Immature natural killer cell (primary cell): ENCODE data around the gene ZNF101. TPM values are rescaled to one million over a fixed set of nuclear protein-coding genes. Genes with fewer than 3 reads are reported as not detected.
"Not testable (repeated sequence)": the region's sequence is repeated elsewhere in the genome, so short reads cannot be mapped to it uniquely, and the experiment has no call there.

Source experiments
- DNase-seq, 3 donors: peaks; one replicate each; pipeline ENCODE4 v3.0.0; 2022; ENCODE audit warnings: mixed read lengths in 1 of 3
- H3K27ac Mint-ChIP-seq, 6 donors: one replicate each; pipeline ENCODE4 v1.8.0; 2020; ENCODE audit warnings: mixed read lengths in 6 of 6, mild to moderate bottlenecking in 5 of 6, inconsistent platforms in 4 of 6, moderate library complexity in 3 of 6
- H3K27me3 Mint-ChIP-seq, 3 donors: one replicate each; pipeline ENCODE4 v1.8.0; 2020 to 2021; ENCODE audit warnings: low read depth in 3 of 3, mild to moderate bottlenecking in 3 of 3, mixed read lengths in 3 of 3, moderate library complexity in 3 of 3, inconsistent platforms in 1 of 3
- H3K36me3 Mint-ChIP-seq, 3 donors: one replicate each; pipeline ENCODE4 v1.8.0; 2020; ENCODE audit warnings: mixed read lengths in 3 of 3, inconsistent platforms in 2 of 3, mild to moderate bottlenecking in 2 of 3
- H3K4me1 Mint-ChIP-seq, 2 donors: one replicate each; pipeline ENCODE4 v1.8.0; 2020; ENCODE audit warnings: inconsistent platforms in 2 of 2, mild to moderate bottlenecking in 2 of 2, mixed read lengths in 2 of 2, moderate library complexity in 1 of 2
- H3K4me3 Mint-ChIP-seq, 5 donors: one replicate each; pipeline ENCODE4 v1.8.0; 2020; ENCODE audit warnings: mild to moderate bottlenecking in 5 of 5, mixed read lengths in 5 of 5, inconsistent platforms in 3 of 5, moderate library complexity in 3 of 5
- H3K9me3 Mint-ChIP-seq, 6 donors: one replicate each; pipeline ENCODE4 v1.8.0; 2020; ENCODE audit warnings: mild to moderate bottlenecking in 6 of 6, mixed read lengths in 6 of 6, inconsistent platforms in 4 of 6, moderate library complexity in 3 of 6
- polyA plus RNA-seq, 3 donors: library from polyadenylated mRNA; unstranded; fragments of 300-500 nt; fragmentation: Illumina TruSeq; gene quantifications; one replicate each; pipeline ENCODE4 v1.2.3, GENCODE V29; 2021

ZNF101 gene
- polyA plus RNA-seq, 3 donors from 2014 or later = 33.9 to 51.4 (median 36.8) TPM

DNA sequence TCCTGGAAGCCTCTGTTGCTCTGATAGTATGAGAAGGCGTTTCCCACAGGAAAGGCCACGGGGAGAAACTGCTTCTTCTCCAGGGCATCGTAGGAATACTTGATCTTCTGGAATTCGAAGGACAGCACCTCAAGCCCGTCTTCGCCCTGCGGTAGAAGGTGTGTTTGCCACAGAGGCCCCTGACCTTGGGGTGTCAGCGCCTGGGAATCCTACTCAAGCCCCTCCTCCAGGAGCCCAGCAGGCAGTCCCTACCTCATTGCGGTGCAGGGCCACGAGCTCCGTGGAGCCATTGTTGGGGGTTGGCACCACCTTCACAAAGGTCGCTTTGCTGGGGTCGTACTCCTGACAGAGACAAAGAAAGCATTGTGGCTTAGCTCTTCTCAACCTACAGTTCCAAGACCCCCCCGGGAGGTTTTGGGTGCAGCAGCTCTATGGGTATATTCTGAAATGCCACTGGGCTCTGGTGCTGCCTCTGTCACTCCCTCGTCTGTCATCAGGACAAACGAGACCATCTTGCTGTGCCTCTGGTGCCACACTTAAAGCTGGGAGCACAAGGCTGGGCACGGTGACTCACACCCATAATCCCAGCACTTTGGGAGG is 8.9 kb upstream of the ZNF101 start:
- DNase-seq = no peak
- Mint-ChIP-seq H3K27ac (no peak overlapping the region), H3K4me3 (no peak overlapping the region), H3K9me3 (no peaks in the 10 kb centered on the region), H3K27me3 (peaks cover 9 to 13% (median 9%) of the 10 kb centered on the region in 3 donors), H3K4me1 (peaks cover 26 to 34% of the 10 kb centered on the region in 2 donors), H3K36me3 (peaks cover 4 to 11% (median 9%) of the 10 kb centered on the region in 3 donors)

GRCh38 chr19:19661141-19661674 is 7.4 kb upstream of the ZNF101 start:
- H3K9me3 Mint-ChIP-seq = no peaks in the 10 kb centered on the region
- peak overlapping the region in 4 of 6 donors; percentile 47 to 90 (median 54) for H3K27ac Mint-ChIP-seq
- DNase-seq = no peak
- peaks cover 0 to 6% (median 5%) of the 10 kb centered on the region in 3 donors for H3K36me3 Mint-ChIP-seq
- peak overlapping the region; percentile 53 to 94 (median 90) for H3K4me3 Mint-ChIP-seq
- H3K4me1 Mint-ChIP-seq = peaks cover 26 to 34% of the 10 kb centered on the region in 2 donors
- peaks cover 9 to 13% (median 9%) of the 10 kb centered on the region in 3 donors for H3K27me3 Mint-ChIP-seq

DNA sequence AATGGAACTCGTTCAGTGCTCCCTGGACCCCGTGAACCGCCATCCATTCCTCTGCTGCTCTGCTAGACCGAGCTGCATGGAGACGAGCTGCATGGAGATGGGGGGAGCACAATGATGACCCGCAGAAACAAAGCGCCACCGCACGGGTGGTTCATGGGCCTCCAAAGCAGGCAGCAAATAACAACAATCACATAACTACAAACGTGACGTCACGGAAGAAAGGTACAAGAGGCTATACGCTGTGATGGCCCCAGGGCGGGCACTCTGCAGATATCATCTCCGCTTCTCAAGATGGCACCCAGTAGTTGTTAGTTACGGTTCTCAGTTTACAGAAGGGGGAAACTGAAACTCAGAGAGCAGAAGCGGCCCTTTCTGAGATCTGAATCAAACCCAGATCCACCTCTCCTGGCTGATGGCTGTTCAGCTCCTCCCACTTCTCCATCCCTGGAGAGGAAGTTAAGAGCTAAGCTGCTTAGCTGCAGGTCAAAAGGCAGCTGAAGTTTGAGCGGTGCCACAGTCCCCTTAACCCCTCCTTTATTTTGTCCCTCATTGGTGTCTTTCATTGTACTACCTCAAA is 6.9 kb upstream of the ZNF101 start:
- H3K36me3 Mint-ChIP-seq = peaks cover 0 to 6% (median 5%) of the 10 kb centered on the region in 3 donors
- DNase-seq = no peak
- H3K27me3 Mint-ChIP-seq = peaks cover 9 to 13% (median 12%) of the 10 kb centered on the region in 3 donors
- H3K9me3 Mint-ChIP-seq = no peaks in the 10 kb centered on the region
- H3K27ac Mint-ChIP-seq = peak overlapping the region; percentile 18 to 96 (median 70)
- peaks cover 28 to 34% of the 10 kb centered on the region in 2 donors for H3K4me1 Mint-ChIP-seq
- peak overlapping the region; percentile 88 to 94 (median 90) for H3K4me3 Mint-ChIP-seq

DNA sequence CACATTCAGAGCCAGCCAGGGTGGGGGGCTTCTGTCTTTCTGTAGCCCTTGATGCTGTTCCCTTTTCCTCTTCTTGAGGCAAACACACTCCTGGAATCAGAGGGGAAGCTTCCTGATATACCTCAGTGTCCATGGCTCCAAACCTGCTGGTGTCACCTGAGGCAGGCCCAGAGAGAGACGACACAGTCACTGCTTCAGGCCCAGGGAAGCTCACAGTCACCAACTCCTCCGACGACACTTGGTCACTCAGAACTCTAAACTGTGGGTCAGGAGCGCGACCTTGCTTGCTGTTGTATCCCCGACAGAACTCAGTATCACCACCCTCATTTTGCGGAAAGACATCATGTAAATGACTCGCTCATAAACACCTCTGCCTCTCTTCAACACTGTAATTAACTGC is 6.3 kb upstream of the ZNF101 start:
- DNase-seq = no peak
- peaks cover 30 to 34% of the 10 kb centered on the region in 2 donors for H3K4me1 Mint-ChIP-seq
- peaks cover 9 to 13% (median 13%) of the 10 kb centered on the region in 3 donors for H3K27me3 Mint-ChIP-seq
- H3K9me3 Mint-ChIP-seq = no peaks in the 10 kb centered on the region
- peak overlapping the region; percentile 87 to 96 (median 92) for H3K27ac Mint-ChIP-seq
- H3K4me3 Mint-ChIP-seq = peak overlapping the region; percentile 88 to 94 (median 90)
- peaks cover 0 to 6% (median 5%) of the 10 kb centered on the region in 3 donors for H3K36me3 Mint-ChIP-seq

GRCh38 chr19:19662871-19663255 is 5.8 kb upstream of the ZNF101 start:
- DNase-seq = no peak
- H3K27me3 Mint-ChIP-seq = peaks cover 9 to 15% (median 13%) of the 10 kb centered on the region in 3 donors
- no peaks in the 10 kb centered on the region for H3K9me3 Mint-ChIP-seq
- H3K36me3 Mint-ChIP-seq = peaks cover 0 to 6% (median 5%) of the 10 kb centered on the region in 3 donors
- H3K27ac Mint-ChIP-seq = peak overlapping the region; percentile 87 to 96 (median 92)
- H3K4me1 Mint-ChIP-seq = peaks cover 35 to 39% of the 10 kb centered on the region in 2 donors
- peak overlapping the region; percentile 88 to 94 (median 90) for H3K4me3 Mint-ChIP-seq

DNA sequence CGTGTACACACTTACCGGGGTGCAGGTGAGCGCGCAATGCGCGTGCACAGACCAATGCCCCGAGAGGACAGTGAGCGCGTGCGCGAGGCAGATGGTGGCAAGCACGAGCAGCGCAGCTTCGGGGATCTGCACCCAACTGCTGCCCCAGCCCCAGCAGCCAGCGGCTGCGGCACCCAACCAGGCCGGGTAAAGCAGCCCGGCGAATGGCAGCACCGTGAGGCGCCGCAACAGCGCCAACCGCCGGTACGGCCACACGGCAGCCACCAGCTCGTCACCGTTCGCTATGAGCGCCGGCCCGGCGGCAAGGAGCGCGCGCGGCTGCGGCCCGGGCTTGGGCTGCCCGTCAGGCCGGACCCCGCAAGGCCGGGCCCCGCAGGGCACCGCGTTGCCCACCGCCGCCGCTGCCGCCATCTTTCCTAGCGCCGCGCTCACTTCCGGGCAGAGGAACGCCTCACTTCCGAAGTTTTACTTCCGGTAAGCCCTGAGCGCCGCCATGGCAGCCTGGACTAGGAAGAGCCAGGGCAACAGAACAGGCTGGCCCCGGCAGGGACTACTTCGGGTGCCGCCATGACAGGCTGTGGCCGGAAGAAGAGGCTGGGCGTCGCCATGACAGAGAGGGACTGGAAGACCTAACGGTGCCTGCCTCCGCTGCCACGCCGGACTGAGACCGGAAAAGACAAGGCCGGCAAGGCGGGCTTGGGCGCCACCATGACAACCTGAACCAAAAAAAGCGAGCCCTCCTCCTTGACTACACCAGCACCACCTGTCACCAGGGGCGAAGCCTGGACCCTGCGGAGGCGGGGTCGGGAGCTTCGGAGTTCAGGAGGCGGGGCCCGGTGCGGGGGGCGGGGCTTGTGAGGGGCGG is 5.2 kb upstream of the ZNF101 start, which contains the start of gene ATP13A1:
ATP13A1 (minus strand) TSS at position 421 of the 865 bp plus-strand sequence; CDS start at position 411, 10 bp downstream.
- Mint-ChIP-seq H3K4me3 (peak within 1 kb of the TSS; percentile 90 to 97 (median 93)), H3K36me3 (peaks cover 0 to 1% (median under 1%) of the 10 kb centered on the region in 3 donors), H3K27ac (peak within 1 kb of the TSS; percentile 90 to 99 (median 96)), H3K4me1 (peaks cover 41 to 42% of the 10 kb centered on the region in 2 donors), H3K9me3 (peaks cover 0 to 3% (median 0%) of the 10 kb centered on the region in 6 donors), H3K27me3 (peaks cover 14 to 21% (median 16%) of the 10 kb centered on the region in 3 donors)
- peak; percentile 97 to 98 (median 97) for DNase-seq

DNA sequence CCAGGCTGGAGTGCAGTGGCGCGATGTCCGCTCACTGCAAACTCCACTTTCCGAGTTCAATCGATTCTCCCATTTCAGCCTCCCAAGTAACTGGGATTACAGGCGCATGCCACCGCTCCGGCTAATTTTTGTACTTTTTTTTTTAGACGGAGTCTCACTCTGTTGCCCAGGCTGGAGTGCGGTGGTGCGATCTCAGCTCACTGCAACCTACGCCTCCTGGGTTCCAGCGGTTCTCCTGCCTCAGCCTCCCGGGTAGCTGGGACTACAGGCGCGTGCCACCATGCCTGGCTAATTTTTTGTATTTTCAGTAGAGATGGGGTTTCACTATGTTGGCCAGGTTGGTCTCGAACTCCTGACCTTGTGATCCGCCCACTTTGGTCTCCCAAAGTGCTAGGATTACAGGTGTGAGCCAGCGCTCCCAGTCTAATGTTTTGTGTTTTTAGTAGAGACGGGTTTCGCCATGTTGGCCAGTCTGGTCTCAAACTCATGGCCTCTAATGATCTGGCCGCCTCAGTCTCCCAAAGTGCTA is 3.2 kb upstream of the ZNF101 start:
- H3K4me1 Mint-ChIP-seq = peaks cover 52 to 54% of the 10 kb centered on the region in 2 donors
- H3K9me3 Mint-ChIP-seq, H3K36me3 Mint-ChIP-seq, DNase-seq: not testable (repeated sequence)
- H3K27me3 Mint-ChIP-seq = peaks cover 19 to 30% (median 20%) of the 10 kb centered on the region in 3 donors
- peak overlapping the region; percentile 14 to 33 (median 27) for H3K4me3 Mint-ChIP-seq
- H3K27ac Mint-ChIP-seq = peak overlapping the region in 3 of 6 donors; percentile 24 to 64 (median 53)

DNA sequence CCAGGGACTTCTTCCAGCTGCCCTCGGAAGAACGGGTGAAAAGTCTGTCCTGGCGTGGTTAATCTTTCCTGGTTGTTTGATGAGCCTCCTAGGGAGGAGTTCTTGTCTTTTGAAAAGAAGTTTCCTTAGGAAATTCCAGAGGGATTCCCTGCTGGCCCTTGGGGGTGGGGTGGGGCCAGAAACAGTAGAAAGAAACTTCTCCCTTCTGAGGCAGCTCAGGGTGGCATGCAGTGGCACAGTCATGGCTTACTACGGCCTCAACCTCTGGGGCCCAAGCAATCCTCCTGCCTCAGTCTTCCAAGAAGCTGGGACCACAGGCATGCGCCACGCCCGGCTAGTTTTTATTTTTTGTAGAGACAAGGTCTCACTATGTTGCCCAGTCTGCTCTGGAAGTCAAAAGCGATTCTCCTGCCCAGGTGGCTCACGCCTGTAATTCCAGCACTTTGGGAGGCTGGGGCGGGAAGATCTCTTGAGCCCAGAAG is 1.5 kb downstream of the ZNF101 start:
- Mint-ChIP-seq H3K36me3 (peaks cover 4 to 20% (median 8%) of the 10 kb centered on the region in 3 donors), H3K27ac (peak overlapping the region; percentile 85 to 98 (median 90)), H3K9me3 (peaks cover 0 to 8% (median 2%) of the 10 kb centered on the region in 6 donors), H3K4me3 (peak overlapping the region; percentile 82 to 92 (median 87)), H3K4me1 (peaks cover 46 to 49% of the 10 kb centered on the region in 2 donors), H3K27me3 (peaks cover 10 to 22% (median 11%) of the 10 kb centered on the region in 3 donors)
- no peak for DNase-seq

- peaks cover 11 to 16% (median 11%) of the 10 kb centered on the region in 3 donors for H3K27me3 Mint-ChIP-seq
- H3K9me3 Mint-ChIP-seq = peaks cover 0 to 23% (median 17%) of the 10 kb centered on the region in 6 donors
- no peak overlapping the region for H3K27ac Mint-ChIP-seq
- no peak for DNase-seq
- H3K36me3 Mint-ChIP-seq = peaks cover 26 to 48% (median 32%) of the 10 kb centered on the region in 3 donors
- peaks cover 57 to 66% of the 10 kb centered on the region in 2 donors for H3K4me1 Mint-ChIP-seq
- H3K4me3 Mint-ChIP-seq = no peak overlapping the region
Measured at GRCh38 chr19:19672816-19673215, 4.2 kb downstream of the ZNF101 start.

GRCh38 chr19:19674315-19674714 is 5.7 kb downstream of the ZNF101 start:
- peaks cover 0 to 34% (median 27%) of the 10 kb centered on the region in 6 donors for H3K9me3 Mint-ChIP-seq
- peaks cover 37 to 63% (median 46%) of the 10 kb centered on the region in 3 donors for H3K36me3 Mint-ChIP-seq
- peak overlapping the region in 3 of 6 donors; percentile 19 to 72 (median 23) for H3K27ac Mint-ChIP-seq
- peaks cover 49 to 63% of the 10 kb centered on the region in 2 donors for H3K4me1 Mint-ChIP-seq
- H3K27me3 Mint-ChIP-seq = peaks cover 2 to 6% (median 3%) of the 10 kb centered on the region in 3 donors
- no peak for DNase-seq
- H3K4me3 Mint-ChIP-seq = peak overlapping the region in 3 of 5 donors; percentile 1 to 43 (median 6)

- peaks cover 7 to 52% (median 40%) of the 10 kb centered on the region in 6 donors for H3K9me3 Mint-ChIP-seq
- H3K4me1 Mint-ChIP-seq = peaks cover 21 to 45% of the 10 kb centered on the region in 2 donors
- H3K36me3 Mint-ChIP-seq = peaks cover 53 to 73% (median 64%) of the 10 kb centered on the region in 3 donors
- no peak for DNase-seq
- peaks cover 0 to 3% (median 3%) of the 10 kb centered on the region in 3 donors for H3K27me3 Mint-ChIP-seq
- no peak overlapping the region for H3K4me3 Mint-ChIP-seq
- H3K27ac Mint-ChIP-seq = peak overlapping the region in 4 of 6 donors; percentile 30 to 62 (median 49)
Measured at GRCh38 chr19:19677579-19677978, 8.9 kb downstream of the ZNF101 start.

- peak overlapping the region in 1 of 6 donors; percentile 23 for H3K27ac Mint-ChIP-seq
- peaks cover 11 to 60% (median 51%) of the 10 kb centered on the region in 6 donors for H3K9me3 Mint-ChIP-seq
- DNase-seq = no peak
Measured at GRCh38 chr19:19679176-19680073, 10.8 kb downstream of the ZNF101 start.

More at GRCh38 chr19:19679176-19680073, 10.8 kb downstream of the ZNF101 start:
- peaks cover 22 to 54% of the 10 kb centered on the region in 2 donors for H3K4me1 Mint-ChIP-seq
- peaks cover 0 to 8% (median 3%) of the 10 kb centered on the region in 3 donors for H3K27me3 Mint-ChIP-seq
- H3K4me3 Mint-ChIP-seq = no peak overlapping the region
- peaks cover 59 to 80% (median 74%) of the 10 kb centered on the region in 3 donors for H3K36me3 Mint-ChIP-seq
